ENCODE results near the gene ZDHHC11B.
"Not testable (repeated sequence)": the region's sequence is repeated elsewhere in the genome, so short reads cannot be mapped to it uniquely, and the experiment has no call there.

Gene ZDHHC11B

GRCh38 chr5:727087-727486 is 57.4 kb downstream of the ZDHHC11B start:
- DNase-seq; H3K27me3 ChIP-seq (ENCODE audit: insufficient read depth, low read depth, severe bottlenecking); H3K27ac ChIP-seq; H3K9me3 ChIP-seq (ENCODE audit: severe bottlenecking); H3K4me3 ChIP-seq (ENCODE audit: low read depth, low read length); H3K36me3 ChIP-seq: not testable (repeated sequence)
- 0 out of 2 replicates have a peak, but pooled peaks have one; percentile 15 for TF ChIP-seq CTCF (IDR thresholded peaks at IDR 0.05; ENCODE audit: low read depth, low read length)

- not testable (repeated sequence) for H3K36me3 ChIP-seq; H3K27me3 ChIP-seq (ENCODE audit: insufficient read depth, low read depth, severe bottlenecking); H3K4me3 ChIP-seq (ENCODE audit: low read depth, low read length); H3K27ac ChIP-seq; DNase-seq
- peaks cover 12% of the 10 kb centered on the region for H3K9me3 ChIP-seq (ENCODE audit: severe bottlenecking)
Measured at GRCh38 chr5:723865-724264, 60.7 kb downstream of the ZDHHC11B start.

- H3K27me3 ChIP-seq (ENCODE audit: insufficient read depth, low read depth, severe bottlenecking); H3K4me3 ChIP-seq (ENCODE audit: low read depth, low read length); H3K27ac ChIP-seq; H3K36me3 ChIP-seq; DNase-seq: not testable (repeated sequence)
- H3K9me3 ChIP-seq (ENCODE audit: severe bottlenecking) = peaks cover 15% of the 10 kb centered on the region
Measured at GRCh38 chr5:723309-723708, 61.2 kb downstream of the ZDHHC11B start.

GRCh38 chr5:719379-719778 is 65.2 kb downstream of the ZDHHC11B start:
- not testable (repeated sequence) for H3K36me3 ChIP-seq; H3K27ac ChIP-seq; H3K27me3 ChIP-seq (ENCODE audit: insufficient read depth, low read depth, severe bottlenecking); DNase-seq; H3K4me3 ChIP-seq (ENCODE audit: low read depth, low read length)
- H3K9me3 ChIP-seq (ENCODE audit: severe bottlenecking) = peaks cover 19% of the 10 kb centered on the region

GRCh38 chr5:717143-717542 is 67.4 kb downstream of the ZDHHC11B start:
- Histone ChIP-seq H3K27ac (no peak overlapping the region), H3K9me3 (ENCODE audit: severe bottlenecking) (peaks cover 19% of the 10 kb centered on the region), H3K36me3 (no peaks in the 10 kb centered on the region), H3K27me3 (ENCODE audit: insufficient read depth, low read depth, severe bottlenecking) (peaks cover 4% of the 10 kb centered on the region), H3K4me3 (ENCODE audit: low read depth, low read length) (no peak overlapping the region)
- no peak for DNase-seq
- TF ChIP-seq CTCF (IDR thresholded peaks at IDR 0.05; ENCODE audit: low read depth, low read length) = no peak

- H3K9me3 ChIP-seq (ENCODE audit: severe bottlenecking) = peaks cover 18% of the 10 kb centered on the region
- not testable (repeated sequence) for H3K36me3 ChIP-seq; H3K27me3 ChIP-seq (ENCODE audit: insufficient read depth, low read depth, severe bottlenecking); H3K27ac ChIP-seq; DNase-seq; H3K4me3 ChIP-seq (ENCODE audit: low read depth, low read length)
Measured at GRCh38 chr5:716740-717139, 67.8 kb downstream of the ZDHHC11B start.

- H3K9me3 ChIP-seq (ENCODE audit: severe bottlenecking) = peaks cover 15% of the 10 kb centered on the region
- H3K4me3 ChIP-seq (ENCODE audit: low read depth, low read length); H3K27me3 ChIP-seq (ENCODE audit: insufficient read depth, low read depth, severe bottlenecking); H3K36me3 ChIP-seq; H3K27ac ChIP-seq; DNase-seq: not testable (repeated sequence)
Measured at GRCh38 chr5:715636-716035, 68.9 kb downstream of the ZDHHC11B start.

GRCh38 chr5:714215-715118 is 70.1 kb downstream of the ZDHHC11B start:
- H3K27ac ChIP-seq; H3K27me3 ChIP-seq (ENCODE audit: insufficient read depth, low read depth, severe bottlenecking); H3K36me3 ChIP-seq; H3K4me3 ChIP-seq (ENCODE audit: low read depth, low read length); DNase-seq: not testable (repeated sequence)
- peaks cover 11% of the 10 kb centered on the region for H3K9me3 ChIP-seq (ENCODE audit: severe bottlenecking)

- H3K4me3 ChIP-seq (ENCODE audit: low read depth, low read length); H3K27ac ChIP-seq; H3K9me3 ChIP-seq (ENCODE audit: severe bottlenecking); H3K27me3 ChIP-seq (ENCODE audit: insufficient read depth, low read depth, severe bottlenecking); H3K36me3 ChIP-seq; DNase-seq: not testable (repeated sequence)
Measured at GRCh38 chr5:713686-714085, 70.8 kb downstream of the ZDHHC11B start.

- not testable (repeated sequence) for H3K4me3 ChIP-seq (ENCODE audit: low read depth, low read length); DNase-seq; H3K27ac ChIP-seq; H3K36me3 ChIP-seq; H3K9me3 ChIP-seq (ENCODE audit: severe bottlenecking)
- H3K27me3 ChIP-seq (ENCODE audit: insufficient read depth, low read depth, severe bottlenecking) = peaks cover 29% of the 10 kb centered on the region
Measured at GRCh38 chr5:708848-709517, 75.5 kb downstream of the ZDHHC11B start.

GRCh38 chr5:708374-708773 is 76.2 kb downstream of the ZDHHC11B start:
- H3K9me3 ChIP-seq (ENCODE audit: severe bottlenecking); H3K4me3 ChIP-seq (ENCODE audit: low read depth, low read length); H3K36me3 ChIP-seq; H3K27ac ChIP-seq; DNase-seq: not testable (repeated sequence)
- H3K27me3 ChIP-seq (ENCODE audit: insufficient read depth, low read depth, severe bottlenecking) = peaks cover 31% of the 10 kb centered on the region

- H3K4me3 ChIP-seq (ENCODE audit: low read depth, low read length); H3K9me3 ChIP-seq (ENCODE audit: severe bottlenecking); DNase-seq; H3K27ac ChIP-seq; H3K36me3 ChIP-seq: not testable (repeated sequence)
- peaks cover 36% of the 10 kb centered on the region for H3K27me3 ChIP-seq (ENCODE audit: insufficient read depth, low read depth, severe bottlenecking)
Measured at GRCh38 chr5:706127-706526, 78.4 kb downstream of the ZDHHC11B start.

Data from WERI-Rb-1 (cell line).